Fibroblast of pulmonary artery (primary cell): ENCODE data around the gene ABCB8.

Source experiments
- DNase-seq: peaks from one replicate; pipeline ENCODE4 v3.0.0-alpha.2; 2010; ENCODE audit warnings: low read depth
- H3K4me3 ChIP-seq: replicated peaks from 2 replicates; pipeline ENCODE4 v1.5.1; 2011; ENCODE audit warnings: low read depth, mild to moderate bottlenecking, control low read depth, low read length, moderate library complexity
- TF ChIP-seq, protein P1 (sequence below): IDR thresholded peaks from 2 replicates; pipeline ENCODE4 v1.5.1; 2011; ENCODE audit warnings: mild to moderate bottlenecking, control low read depth, low read length, inconsistent platforms; ENCODE audit errors: missing control alignments

Gene ABCB8

DNA sequence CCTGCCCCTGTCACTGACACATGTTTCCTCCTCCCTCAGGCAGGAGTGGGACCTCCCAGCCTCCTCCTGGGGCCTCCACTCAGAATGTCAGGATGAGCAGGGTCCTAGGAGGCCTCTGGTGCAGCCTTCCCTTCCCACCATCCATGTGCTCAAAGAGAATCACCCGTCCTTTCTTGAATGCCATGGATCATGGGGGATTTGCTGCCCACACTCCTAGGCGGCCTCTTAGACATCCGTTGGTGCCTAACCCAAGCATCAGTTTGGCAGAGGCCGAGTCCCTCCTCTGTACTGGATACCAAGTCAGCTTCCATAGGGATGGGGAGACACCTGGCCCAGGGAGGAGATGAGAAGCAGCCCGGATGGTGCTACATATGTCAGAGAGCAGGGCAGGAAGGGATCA, 30.4 kb upstream of the ABCB8 start:
- no peak for DNase-seq
- H3K4me3 ChIP-seq = no peak overlapping the region
- TF ChIP-seq, protein P1, sequence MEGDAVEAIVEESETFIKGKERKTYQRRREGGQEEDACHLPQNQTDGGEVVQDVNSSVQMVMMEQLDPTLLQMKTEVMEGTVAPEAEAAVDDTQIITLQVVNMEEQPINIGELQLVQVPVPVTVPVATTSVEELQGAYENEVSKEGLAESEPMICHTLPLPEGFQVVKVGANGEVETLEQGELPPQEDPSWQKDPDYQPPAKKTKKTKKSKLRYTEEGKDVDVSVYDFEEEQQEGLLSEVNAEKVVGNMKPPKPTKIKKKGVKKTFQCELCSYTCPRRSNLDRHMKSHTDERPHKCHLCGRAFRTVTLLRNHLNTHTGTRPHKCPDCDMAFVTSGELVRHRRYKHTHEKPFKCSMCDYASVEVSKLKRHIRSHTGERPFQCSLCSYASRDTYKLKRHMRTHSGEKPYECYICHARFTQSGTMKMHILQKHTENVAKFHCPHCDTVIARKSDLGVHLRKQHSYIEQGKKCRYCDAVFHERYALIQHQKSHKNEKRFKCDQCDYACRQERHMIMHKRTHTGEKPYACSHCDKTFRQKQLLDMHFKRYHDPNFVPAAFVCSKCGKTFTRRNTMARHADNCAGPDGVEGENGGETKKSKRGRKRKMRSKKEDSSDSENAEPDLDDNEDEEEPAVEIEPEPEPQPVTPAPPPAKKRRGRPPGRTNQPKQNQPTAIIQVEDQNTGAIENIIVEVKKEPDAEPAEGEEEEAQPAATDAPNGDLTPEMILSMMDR = no peak

DNA sequence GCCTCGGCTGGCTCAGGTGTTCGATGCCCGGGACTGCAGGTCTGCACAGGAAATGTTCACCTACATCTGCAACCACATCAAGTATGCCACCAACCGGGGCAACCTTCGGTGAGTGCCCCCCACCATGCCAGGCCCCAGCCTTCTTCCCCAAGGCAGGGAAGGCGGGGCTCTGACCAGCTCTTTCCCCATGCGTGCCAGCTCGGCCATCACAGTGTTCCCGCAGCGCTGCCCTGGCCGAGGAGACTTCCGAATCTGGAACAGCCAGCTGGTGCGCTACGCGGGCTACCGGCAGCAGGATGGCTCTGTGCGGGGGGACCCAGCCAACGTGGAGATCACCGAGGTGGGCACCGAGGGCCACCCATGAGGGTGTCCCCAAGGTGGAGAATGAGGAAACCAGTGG, 29.9 kb upstream of the ABCB8 start:
- H3K4me3 ChIP-seq = no peak overlapping the region
- TF ChIP-seq, protein P1 = no peak
- no peak for DNase-seq

DNA sequence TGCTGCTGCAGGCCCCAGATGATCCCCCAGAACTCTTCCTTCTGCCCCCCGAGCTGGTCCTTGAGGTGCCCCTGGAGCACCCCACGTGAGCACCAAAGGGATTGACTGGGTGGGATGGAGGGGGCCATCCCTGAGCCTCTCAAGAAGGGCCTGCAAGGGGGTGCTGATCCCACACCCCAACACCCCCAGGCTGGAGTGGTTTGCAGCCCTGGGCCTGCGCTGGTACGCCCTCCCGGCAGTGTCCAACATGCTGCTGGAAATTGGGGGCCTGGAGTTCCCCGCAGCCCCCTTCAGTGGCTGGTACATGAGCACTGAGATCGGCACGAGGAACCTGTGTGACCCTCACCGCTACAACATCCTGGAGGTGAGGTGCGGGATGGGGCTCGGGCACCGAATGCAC, 29.2 kb upstream of the ABCB8 start:
- TF ChIP-seq, protein P1 = no peak
- DNase-seq = no peak
- no peak overlapping the region for H3K4me3 ChIP-seq

DNA sequence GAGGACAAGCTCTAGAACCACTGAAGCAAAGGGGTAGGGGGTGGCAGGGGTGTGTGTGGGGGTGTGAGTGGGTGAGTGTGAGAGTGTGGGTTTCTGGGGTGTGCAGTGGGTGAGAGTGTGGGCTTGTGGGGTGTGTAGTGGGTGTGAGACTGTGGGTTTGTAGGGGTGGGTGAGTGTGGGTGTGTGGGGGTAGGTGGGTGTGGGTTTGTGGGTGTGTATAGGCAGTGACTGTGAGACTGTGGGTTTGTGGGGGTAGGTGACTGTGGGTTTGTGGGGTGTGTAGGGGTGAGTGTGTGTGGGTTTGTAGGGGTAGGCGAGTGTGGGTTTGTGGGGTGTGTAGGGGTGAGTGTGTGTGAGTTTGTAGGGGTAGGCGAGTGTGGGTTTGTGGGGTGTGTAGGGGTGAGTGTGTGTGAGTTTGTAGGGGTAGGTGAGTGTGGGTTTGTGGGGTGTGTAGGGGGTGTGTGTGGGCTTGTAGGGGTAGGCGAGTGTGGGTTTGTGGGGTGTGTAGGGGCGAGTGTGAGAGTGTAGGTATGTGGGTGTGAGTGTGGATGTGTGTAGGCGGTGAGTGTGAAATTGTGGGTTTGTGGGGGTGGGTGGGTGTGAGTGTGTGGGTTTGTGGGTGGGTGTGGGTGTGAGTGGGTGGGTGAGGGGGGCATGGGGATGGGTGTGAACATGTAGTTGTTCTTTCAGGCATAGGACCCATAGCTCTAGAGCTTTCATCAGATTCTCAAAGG, 28.6 kb upstream of the ABCB8 start:
- no peak for DNase-seq
- H3K4me3 ChIP-seq = no peak overlapping the region

DNA sequence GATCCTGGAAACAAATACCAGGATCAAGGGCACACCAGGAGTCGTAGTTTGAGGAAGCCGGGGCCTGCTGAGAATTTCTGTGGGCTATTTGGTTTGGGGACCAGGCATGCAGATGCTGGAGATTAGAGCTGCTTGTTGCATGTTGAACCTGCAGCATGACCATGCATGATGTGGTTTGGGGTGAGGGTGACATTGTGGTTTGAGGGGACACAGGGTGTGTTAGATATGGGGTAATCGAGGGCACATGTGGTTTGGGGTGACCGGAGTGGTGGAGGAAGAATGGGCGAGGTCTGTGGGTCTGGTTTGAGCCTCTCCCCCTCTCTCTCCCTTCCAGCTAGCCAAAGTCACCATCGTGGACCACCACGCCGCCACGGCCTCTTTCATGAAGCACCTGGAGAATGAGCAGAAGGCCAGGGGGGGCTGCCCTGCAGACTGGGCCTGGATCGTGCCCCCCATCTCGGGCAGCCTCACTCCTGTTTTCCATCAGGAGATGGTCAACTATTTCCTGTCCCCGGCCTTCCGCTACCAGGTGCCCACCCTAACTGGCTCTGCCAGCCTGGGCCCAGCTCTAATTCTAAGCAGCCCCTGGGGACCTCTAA, 27.3 kb upstream of the ABCB8 start:
- TF ChIP-seq, protein P1 = no peak

More for the DNA sequence above, 28.6 kb upstream of the ABCB8 start:
- TF ChIP-seq, protein P1 = no peak

DNA sequence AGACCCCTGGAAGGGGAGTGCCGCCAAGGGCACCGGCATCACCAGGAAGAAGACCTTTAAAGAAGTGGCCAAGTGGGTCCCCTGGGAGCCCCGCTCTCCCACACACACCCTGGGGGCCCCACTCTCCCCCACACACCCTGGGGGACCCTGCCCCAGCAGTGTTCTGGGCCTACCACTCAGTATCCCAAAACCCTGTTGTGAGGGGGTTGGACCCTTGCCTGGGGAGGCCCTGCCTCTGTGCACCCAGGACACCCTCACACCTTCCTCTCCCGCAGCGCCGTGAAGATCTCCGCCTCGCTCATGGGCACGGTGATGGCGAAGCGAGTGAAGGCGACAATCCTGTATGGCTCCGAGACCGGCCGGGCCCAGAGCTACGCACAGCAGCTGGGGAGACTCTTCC, 26.7 kb upstream of the ABCB8 start:
- TF ChIP-seq, protein P1 = no peak
- no peak for DNase-seq
- no peak overlapping the region for H3K4me3 ChIP-seq

More for the DNA sequence above, 27.3 kb upstream of the ABCB8 start:
- DNase-seq = no peak
- H3K4me3 ChIP-seq = no peak overlapping the region

DNA sequence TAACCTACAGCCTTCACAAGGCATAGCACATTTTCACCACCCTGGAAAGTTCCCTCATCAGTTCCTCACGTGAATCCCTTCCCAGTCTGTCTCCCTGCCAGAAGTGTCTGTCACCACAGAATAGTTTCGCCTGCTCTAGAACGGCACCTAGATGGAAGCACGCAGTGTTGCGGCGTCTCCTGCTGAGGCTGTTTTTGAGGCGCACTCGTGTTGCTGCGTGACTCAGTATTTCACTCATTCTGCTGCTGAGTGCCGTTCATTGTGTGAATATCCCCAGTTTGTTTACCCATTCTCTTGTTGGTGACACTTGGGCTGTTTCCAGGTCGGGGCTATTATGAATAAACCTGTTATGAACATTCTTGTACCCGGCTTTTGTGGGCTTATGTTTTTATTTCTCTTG, 24.7 kb upstream of the ABCB8 start:
- TF ChIP-seq, protein P1 = no peak
- no peak overlapping the region for H3K4me3 ChIP-seq
- no peak for DNase-seq
